ENCODE results near the gene SCCPDH.
A peak's percentile ranks its signal among the peaks of the same experiment; 100 is the strongest.

Gene SCCPDH

DNA sequence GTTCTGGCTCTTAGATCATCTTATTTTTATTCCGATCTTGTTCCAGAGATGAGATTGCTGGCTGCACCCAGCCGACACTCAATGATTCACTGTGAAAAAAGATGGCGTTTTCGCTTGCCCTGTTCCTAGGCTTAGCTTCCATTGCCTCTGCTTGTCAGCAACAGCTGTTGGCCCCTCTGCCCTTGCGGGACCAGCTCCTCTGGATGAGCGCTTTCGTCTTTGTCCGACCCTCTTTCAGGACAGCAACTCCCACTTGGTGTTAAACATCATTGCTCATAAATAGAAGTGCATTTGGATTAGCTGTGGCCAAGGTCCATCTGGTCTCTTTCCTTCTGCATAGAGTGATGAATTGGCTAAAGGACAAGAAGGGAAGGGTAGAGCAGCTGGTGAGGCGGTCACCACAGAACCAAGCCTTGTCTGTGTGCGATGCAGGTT lies 43.5 kb upstream of the SCCPDH start:
- H3K4me3 ChIP-seq (ENCODE audit: low read depth, low read length): no peak overlapping the region
- TF ChIP-seq, protein P1, sequence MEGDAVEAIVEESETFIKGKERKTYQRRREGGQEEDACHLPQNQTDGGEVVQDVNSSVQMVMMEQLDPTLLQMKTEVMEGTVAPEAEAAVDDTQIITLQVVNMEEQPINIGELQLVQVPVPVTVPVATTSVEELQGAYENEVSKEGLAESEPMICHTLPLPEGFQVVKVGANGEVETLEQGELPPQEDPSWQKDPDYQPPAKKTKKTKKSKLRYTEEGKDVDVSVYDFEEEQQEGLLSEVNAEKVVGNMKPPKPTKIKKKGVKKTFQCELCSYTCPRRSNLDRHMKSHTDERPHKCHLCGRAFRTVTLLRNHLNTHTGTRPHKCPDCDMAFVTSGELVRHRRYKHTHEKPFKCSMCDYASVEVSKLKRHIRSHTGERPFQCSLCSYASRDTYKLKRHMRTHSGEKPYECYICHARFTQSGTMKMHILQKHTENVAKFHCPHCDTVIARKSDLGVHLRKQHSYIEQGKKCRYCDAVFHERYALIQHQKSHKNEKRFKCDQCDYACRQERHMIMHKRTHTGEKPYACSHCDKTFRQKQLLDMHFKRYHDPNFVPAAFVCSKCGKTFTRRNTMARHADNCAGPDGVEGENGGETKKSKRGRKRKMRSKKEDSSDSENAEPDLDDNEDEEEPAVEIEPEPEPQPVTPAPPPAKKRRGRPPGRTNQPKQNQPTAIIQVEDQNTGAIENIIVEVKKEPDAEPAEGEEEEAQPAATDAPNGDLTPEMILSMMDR (IDR thresholded peaks at IDR 0.05; ENCODE audit: low read depth, low read length, missing control alignments): no peak
- H3K27ac ChIP-seq: no peak overlapping the region
- no peaks in the 10 kb centered on the region for H3K27me3 ChIP-seq (replicated peaks)
- DNase-seq: no peak
- in situ Hi-C loops (cut with HindIII; ENCODE audit: low pct_ligation_motif_present, low sequenced_read_pairs): no loop called here
- H3K36me3 ChIP-seq (replicated peaks): no peaks in the 10 kb centered on the region

DNA sequence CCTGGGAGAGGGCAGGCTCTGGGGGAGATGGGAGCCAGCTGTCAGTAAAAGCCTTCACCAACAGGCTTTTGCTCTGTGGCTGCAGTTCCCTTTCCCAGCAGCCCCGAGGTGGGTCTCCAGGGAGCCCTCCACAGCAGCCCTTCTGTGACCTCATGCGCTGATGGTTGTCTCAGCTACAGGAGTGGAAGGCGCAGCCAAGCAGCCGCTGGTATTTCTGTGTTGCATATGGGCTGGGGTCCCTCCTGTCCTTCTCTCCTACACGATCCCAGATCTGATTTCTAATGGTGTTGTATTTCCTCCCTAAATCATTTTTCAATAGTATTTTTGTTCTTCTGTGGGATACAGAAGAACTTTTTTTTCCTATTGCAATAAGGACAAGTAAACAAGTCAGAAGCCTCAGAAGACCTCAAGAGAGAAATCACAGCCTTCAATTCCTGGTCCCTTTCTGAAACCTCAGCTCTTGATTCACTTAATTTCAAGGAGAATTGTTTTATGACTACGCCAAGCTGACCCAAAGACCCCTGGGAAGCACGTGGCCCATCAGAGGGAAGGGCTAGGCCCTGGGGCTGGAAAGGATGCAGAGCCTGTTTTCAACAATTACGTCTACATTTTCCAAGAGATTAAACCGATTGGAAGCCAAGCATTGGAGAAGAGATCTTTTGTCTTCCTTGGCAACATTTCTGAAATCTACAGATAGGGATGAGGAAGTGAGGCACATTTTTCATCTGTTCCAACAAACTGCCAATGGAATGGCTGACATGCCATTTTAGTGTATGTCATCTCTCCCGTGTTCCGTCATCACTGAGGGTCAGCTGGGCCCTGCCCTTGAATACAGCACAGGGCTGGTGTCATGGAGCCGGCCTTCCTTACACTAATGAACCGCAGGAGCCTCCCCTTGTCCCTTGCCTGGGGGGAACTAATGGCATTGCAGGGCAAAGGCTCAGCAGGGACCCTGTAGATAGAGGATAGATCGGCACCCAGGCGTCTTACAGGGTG lies 42.0 kb upstream of the SCCPDH start:
- peak; percentile 70 for DNase-seq
- H3K36me3 ChIP-seq (replicated peaks): no peaks in the 10 kb centered on the region
- TF ChIP-seq, protein P1 (IDR thresholded peaks at IDR 0.05; ENCODE audit: low read depth, low read length, missing control alignments): no peak
- no peaks in the 10 kb centered on the region for H3K27me3 ChIP-seq (replicated peaks)
- peak overlapping the region; percentile 5 for H3K27ac ChIP-seq
- in situ Hi-C loops (cut with HindIII; ENCODE audit: low pct_ligation_motif_present, low sequenced_read_pairs): no loop called here
- no peak overlapping the region for H3K4me3 ChIP-seq (ENCODE audit: low read depth, low read length)

DNA sequence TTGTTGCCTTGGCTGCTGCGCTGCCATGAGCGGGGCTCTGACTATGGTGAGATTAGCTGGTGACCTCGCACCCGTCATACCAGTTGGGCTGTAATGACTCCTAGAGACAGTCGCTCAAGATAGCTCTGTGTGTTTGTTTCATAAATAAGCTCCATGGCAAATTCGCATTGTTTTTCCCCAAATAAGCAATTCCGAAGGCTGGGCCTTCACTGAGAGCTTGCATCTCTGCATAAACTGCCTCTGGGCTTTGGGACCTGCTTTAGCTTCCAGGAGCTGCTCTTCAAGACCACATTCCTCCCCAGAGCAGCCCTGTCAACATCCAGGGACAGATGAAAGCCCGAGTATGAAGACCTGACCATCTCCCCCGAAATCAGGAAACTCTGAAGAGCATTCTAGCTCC lies 40.7 kb upstream of the SCCPDH start:
- no peaks in the 10 kb centered on the region for H3K36me3 ChIP-seq (replicated peaks)
- DNase-seq: no peak
- TF ChIP-seq, protein P1 (IDR thresholded peaks at IDR 0.05; ENCODE audit: low read depth, low read length, missing control alignments): no peak
- H3K27ac ChIP-seq: no peak overlapping the region
- no peak overlapping the region for H3K4me3 ChIP-seq (ENCODE audit: low read depth, low read length)
- in situ Hi-C loops (cut with HindIII; ENCODE audit: low pct_ligation_motif_present, low sequenced_read_pairs): no loop called here
- H3K27me3 ChIP-seq (replicated peaks): no peaks in the 10 kb centered on the region

DNA sequence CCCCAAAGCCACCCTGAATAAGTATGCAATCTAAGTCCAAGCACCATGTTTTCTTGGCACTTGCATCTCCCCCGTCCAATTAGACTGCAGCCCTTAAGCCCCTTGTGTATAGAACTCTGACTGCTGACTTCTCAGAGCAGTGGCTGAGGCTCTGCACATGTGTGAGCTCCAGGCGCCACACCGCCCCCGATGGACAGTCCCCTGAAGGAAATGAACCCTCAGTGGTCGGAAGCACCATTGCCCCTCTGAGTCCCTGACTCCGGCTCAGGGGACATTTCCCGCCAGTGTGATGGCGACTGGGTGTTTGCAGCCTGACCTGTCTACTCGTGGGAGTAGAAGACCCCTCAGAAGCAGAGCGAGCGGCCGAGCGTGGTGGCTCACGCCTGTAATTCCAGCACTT lies 37.2 kb upstream of the SCCPDH start:
- Histone ChIP-seq H3K27ac (no peak overlapping the region), H3K4me3 (ENCODE audit: low read depth, low read length) (no peak overlapping the region), H3K27me3 (replicated peaks) (no peaks in the 10 kb centered on the region), H3K36me3 (replicated peaks) (no peaks in the 10 kb centered on the region)
- TF ChIP-seq, protein P1 (IDR thresholded peaks at IDR 0.05; ENCODE audit: low read depth, low read length, missing control alignments): peak; percentile 22
- in situ Hi-C loops (cut with HindIII; ENCODE audit: low pct_ligation_motif_present, low sequenced_read_pairs): no loop called here
- DNase-seq: no peak

DNA sequence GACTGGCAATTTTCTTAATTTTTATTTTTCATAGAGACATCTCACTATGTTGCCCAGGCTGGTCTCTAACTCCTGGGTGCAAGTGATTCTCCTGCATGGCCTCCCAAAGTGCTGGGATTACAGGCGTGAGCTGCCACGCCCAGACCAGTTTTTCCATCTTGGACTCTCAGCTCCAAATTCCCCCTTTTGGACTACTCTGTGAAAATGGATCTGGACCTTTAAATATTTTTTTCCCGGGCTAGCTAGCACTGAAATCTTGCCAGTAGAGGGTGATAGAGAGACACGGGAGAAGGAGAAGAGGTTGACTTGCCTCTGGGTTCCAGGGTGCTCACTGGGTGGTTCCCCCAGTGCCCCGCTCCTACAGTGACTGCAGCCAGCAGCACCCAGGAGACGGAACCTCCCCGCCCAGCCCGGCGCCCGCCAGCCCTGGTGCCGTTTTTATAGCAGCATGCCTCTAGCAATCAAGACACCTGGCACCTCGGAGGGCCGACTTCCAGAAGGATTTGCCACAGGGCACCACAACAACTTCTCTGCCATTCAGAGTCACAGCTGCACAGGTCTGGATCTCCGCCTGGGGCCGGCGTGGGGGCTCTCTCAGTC lies 34.7 kb upstream of the SCCPDH start:
- TF ChIP-seq, protein P1 (IDR thresholded peaks at IDR 0.05; ENCODE audit: low read depth, low read length, missing control alignments): peak; percentile 88
- Histone ChIP-seq H3K27ac (no peak overlapping the region), H3K4me3 (ENCODE audit: low read depth, low read length) (peak overlapping the region; percentile 43), H3K36me3 (replicated peaks) (no peaks in the 10 kb centered on the region), H3K27me3 (replicated peaks) (no peaks in the 10 kb centered on the region)
- DNase-seq: peak; percentile 64
- in situ Hi-C loops (cut with HindIII; ENCODE audit: low pct_ligation_motif_present, low sequenced_read_pairs): no loop called here

Measured in brain microvascular endothelial cell (primary cell).